GM23248 (cell line): Measurements from ENCODE around the gene FILIP1.

Experiments
- EZH2 ChIP-seq: fragments of 200-600 bp; sonication (generic); IDR thresholded peaks from 2 replicates; pipeline ENCODE4 v1.6.1; 2018; ENCODE audit warnings: antibody characterized with exemption, mild to moderate bottlenecking; ENCODE audit not compliant: insufficient read depth, poor library complexity, severe bottlenecking
- EZH2phosphoT487 ChIP-seq: fragments of 200-600 bp; sonication (generic); IDR thresholded peaks from 2 replicates; pipeline ENCODE4 v1.6.1; 2018; ENCODE audit warnings: antibody characterized with exemption, moderate library complexity, mild to moderate bottlenecking, low read depth; ENCODE audit not compliant: insufficient read depth

DNA sequence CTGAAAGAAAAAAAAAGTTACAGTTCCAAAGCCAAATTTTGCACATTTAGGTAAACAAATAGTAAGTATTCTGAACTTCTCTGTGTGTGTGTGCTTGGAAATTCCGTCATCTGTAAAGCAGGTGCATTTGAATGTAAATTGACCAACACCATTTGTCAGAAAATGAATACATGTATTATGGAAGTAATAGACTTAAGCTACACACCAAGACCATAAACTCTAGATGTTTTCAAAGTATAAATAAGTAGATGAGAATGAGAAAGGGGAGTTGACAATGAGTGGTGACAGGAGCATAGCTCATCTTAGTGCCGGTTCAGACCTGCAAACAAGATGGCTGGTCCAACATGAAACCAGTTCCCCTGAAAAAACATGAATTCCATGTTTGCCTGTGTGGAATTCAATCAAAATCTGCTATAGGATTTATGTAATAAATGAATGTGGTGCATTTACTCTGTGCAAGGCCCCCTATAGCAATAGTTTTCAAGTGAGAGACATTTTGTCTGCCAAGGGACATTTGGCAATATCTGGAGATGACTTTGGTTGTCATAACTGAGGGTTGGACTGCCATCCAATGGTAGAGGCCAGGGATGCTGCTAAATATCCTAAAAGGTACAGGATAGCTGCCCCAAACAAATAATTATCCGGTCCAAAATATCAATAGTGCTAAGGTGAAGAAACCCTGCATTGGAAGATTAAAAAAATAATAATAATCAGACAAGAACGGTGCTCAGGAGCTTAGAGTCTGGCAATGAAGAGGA is 11.0 kb upstream of the FILIP1 start:
- TF ChIP-seq EZH2 (no peak), EZH2phosphoT487 (no peak)
